ENCODE results near the gene SLC51A.
"Not testable (repeated sequence)": the region's sequence is repeated elsewhere in the genome, so short reads cannot be mapped to it uniquely, and the experiment has no call there.

Gene SLC51A

DNA sequence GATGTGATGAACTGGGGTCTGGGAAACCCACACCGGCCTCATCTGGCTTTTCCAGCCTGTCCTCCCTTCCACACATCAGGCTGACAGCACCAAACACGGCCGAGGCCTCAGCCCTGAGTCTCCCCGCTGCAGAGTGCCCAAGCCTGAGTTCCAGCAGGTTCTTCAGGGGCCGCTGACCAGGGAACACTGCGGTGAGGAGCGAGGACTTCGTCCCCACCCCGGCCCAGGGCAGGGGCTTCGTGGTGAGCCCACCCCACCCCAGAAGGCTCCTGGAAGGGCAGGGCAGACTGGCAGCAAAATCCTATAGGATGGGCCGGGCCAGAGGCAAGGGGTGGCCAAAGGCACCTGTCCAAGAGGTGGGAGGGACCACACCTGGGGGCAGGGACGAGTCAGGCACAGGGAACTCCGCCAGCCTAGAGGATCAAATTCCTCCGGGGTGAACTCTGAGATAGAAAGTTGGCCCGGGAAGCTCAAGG, at the start of gene SLC51A:
TSS of gene SLC51A (plus strand) at position 446 of the 476 bp plus-strand sequence. CDS start 179 bp downstream, outside the sequence.
- no peak for DNase-seq

DNA sequence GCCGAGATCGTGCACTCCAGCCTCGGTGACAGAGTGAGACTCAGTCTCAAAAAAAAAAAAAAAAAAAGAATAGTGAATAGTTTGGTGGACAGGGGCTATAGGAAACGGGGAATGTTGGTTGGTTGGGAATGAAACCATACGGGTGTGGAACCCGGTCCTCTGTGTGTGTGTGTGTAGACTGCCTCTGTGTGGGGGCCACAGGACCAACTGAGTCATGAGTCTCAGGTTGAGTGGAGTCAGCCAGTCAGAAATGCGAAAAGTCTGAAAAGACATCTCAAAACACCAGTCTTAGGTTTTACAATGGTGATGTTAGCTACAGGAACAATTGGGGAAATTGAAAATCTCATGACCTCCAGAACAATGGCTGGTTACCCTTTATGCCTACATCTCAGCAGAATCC, 49.6 kb upstream of the SLC51A start:
- peak; percentile 39 for DNase-seq

DNA sequence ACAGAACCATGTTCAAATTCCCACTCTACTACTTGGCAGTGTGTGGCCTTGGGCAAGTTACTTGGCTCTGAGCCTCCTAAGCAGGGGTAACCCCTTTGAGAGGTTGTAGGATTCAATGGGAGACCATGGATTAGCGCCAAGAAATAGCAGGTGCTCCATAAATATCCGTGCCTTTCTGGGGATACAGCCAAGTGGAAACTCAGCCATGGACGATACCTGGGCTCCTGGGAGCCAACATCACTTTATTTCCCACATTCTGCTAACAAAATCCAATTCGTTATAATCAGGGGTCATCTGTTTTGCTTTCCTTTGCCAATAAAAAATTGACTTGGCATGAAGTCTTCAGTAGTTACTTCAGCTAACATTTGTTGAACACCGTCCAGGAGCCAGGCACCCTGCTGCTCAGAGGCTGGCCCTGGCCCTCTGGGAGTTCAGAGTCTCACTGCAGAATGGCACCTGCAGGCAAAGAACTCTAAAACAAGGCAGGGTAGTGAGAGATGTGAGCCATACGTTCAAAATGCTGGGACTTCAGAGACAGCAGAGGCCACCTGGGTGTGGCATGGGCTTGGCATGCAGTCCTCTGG, 47.4 kb upstream of the SLC51A start:
- no peak for DNase-seq

DNA sequence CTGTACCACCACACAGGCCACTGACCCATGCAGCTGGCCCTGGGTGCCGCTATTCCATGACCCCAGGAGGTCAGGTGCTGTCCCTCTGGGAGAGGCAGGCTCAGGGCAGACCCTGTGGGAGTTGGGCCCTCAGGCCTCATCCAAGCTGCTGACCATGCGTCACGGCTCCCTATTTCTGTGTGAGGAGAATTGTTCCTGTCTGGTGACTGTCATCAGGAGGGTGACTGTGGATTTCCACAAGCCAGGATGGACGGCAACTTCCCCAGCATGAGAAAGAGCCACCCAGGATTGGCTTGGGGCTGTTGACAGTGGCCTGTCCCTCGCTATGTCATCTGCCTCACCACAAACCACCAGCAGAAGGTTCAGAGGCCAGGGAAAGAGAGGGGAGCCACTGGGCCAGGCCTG, 46.5 kb upstream of the SLC51A start:
- DNase-seq: peak; percentile 98

DNA sequence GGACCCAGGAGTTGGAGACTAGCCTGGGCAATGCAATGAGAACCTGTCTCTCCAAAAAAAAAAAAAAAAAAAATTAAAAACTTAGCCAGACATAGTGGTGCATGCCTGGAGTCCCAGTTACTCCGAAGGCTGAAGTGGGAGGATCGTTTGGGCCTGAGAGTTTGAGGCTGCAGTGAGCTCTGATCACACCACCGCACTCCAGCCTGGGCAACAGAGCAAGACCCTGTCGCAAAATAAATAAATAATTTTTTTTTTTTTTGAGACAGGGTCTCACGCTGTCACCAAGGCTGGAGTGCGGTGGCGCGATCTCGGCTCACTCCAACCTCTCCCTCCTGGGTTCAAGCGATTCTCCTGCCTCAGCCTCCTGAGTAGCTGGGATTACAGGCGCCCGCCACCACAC, 46.0 kb upstream of the SLC51A start:
- not testable (repeated sequence) for DNase-seq

DNA sequence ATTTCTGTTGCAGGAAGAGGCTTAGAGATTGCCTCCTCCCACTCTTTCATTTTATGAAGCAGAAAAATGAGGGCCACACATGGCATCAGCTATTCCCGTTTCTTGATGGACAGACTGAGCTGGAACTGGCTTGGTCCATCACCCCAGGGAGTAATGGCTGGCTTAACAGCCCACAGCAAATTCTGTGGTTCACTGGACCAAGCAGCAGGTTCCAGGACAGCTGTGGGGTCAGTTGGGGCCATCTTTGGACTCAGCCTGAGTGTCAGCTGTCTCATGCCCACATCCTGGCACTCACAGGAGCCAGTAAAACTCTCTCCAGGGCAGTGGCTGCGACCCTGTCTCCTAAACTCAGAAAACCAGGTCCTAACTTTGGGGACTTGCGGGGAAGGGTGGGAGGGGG, 41.7 kb upstream of the SLC51A start:
- no peak for DNase-seq

DNA sequence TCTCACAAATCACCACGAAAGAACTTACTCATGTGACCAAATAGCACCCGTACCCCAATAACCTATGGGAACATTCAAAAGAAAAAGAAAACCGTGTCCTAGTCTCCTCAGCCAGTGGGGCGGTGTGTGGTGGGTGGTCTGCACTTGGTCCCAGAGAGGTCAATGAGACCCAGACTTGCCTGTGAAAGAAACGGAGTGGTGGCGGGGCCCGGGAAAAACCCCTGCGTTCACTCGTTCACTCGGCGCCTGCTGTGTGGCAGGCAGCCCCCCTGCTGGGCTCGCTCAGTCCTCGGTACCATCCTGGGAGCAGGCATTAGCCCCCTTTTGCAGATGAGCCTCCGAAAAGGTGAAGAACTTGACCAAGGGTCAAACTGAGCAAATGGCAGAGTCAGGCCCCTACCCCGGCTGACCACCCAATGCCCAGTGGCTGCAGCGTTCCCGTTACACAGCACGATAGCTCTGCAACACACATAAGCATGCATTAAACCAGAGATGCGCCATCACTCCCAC, 41.2 kb upstream of the SLC51A start:
- no peak for DNase-seq

DNA sequence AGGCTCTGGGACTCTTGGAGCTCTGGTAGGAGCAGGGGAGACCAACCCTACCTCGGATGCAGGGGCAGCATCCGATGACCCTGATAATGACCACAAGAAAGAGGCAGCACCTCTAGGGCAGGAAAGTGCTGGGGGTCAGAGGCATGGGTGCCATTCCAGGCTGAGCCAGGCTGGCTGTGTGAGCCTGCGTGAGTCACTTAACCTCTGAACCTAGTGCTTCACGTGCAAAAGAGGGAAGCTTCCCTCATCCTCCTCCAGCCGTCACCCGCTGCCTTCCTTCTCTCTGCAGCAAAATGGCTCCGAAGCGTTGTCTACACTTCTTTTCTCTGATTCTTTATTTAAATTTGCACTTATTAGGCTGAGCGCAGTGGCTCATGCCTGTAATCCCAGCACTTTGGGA, 40.6 kb upstream of the SLC51A start:
- DNase-seq: peak; percentile 61

DNA sequence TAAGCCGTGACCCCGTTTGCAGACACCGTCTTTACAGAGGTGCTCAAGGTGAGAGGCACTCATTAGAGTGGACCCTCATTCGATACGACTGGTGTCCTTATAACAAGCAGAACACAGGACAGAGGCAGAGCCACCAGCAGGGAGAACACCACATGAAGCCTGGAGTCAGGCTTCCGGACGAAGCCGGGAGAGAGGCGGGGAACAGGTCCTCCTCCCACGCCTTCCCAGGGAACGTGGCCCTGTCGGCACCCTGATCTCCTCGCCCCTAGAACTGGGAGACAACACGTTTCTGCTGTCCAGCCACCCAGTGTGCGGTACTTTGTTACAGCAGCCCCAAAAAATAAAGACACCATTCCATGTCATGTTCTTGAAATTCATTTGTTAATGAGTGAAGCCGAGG, 38.8 kb upstream of the SLC51A start:
- no peak for DNase-seq

DNA sequence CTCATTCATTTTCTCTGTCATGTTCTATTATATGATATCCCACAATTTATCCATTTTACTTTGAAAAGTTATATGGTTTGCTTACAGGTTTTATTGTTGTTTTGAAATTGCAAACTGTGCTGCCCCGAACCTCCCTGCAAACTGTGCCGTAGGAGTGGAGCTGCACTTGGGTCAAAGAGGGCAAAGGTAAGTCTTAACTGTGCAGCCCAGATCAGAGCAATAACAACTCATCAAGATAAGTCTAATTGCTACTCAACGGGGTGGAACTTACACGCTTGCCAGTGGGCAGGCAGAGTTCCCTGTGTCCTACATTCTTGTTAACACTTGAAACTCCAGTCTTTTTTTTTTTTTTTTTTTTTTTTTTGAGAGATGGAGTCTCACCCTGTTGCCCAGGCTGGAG, 38.4 kb upstream of the SLC51A start:
- no peak for DNase-seq

DNA sequence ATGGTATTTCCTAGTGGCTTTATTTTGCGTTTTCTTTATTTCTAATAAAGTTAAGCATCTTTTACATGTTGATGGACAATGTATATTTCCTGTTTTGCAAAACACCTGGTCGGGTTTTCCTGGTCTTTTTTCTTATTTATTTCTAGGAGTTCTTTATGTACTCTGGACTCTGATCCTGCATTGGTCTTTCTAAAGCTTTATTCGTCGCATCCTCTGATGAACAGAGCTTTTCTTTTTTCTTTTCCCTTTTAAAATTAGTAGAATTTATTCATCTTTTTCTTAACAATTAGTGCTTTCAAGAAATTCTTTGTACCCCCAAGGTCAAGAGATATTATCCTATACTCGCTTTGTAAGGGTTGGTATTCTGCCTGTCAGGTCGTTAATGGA, 37.3 kb upstream of the SLC51A start:
- no peak for DNase-seq

DNA sequence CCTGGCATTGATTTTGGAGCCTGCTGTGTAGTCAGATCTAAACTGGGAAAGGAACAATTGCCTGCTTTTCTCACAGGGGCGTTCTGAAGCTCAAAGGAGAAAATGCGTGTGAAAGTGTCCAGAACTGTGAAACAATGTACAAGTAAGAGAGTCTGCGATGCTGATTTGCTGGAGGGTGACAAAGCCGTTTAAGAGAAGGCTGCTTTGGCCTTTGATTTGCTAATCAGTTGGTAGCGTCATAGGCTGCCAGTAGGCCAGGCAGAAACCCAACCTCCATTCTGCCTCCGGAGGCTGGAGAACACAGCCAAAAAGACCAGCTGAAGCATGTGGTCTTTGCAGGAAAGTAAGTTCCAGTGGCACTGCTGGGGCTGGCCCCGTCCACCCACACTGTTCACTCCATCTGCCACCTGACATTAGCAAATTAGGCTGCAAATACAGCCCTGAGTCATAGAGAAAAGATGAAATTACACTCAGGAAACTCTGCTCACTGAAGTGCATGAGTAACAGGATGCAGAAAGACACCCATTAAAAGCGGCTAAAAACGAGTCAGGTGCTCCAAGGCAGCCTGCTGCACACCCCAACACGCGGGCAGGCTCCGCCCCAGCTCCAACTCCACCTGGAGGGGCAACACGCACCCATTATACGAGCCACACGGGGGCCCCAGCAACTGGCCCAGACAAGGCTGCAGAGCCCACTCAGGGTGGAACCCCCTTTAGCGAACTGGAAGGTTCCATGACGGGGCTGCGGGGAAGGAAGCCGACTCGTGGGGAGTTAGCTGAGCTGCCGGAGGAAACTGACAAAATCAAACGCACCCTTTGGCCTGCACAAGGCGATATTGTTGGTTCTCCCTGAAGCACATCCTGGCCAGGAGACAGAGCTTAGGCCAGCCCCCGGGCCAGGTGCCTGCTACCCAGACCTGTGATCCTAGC, 36.7 kb upstream of the SLC51A start:
- DNase-seq: peak; percentile 93

DNA sequence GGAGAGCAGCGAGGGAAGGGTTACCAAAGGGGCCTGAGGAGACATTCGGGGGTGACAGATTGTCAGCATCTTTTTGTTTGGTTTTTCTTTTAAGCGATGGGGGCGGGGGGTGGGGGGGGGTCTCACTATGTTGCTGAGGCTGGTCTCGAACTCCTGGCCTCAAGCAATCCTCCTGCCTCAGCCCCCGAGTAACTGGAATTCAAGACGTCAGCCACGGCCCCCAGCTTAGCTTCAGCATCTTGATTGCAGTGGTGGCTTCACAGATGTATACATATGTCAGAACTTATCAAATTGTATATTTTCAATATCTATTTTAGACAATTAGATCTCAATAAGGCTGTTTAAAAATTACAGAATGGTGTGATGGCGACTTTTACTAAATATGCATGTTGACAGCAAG, 36.0 kb upstream of the SLC51A start:
- no peak for DNase-seq

DNA sequence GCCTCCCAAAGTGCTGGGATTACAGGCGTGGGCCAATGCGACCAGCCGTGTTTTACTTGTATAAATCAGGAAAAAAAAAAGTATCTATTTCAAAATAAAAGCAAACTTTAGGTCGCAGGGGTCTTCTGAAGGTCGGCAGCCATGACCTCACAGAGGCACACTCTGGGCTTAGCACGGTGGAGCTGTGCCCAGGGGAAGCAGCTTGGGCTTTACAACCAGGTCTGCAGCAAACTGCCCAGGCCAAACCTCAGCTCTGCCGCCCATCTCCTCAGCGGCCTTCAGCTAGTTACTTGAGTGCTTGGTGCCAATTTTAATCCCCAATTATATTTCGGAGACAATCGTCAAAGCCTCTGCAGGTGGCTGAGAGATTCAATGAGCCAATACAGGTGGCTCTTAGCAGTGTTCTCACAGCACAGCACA, 35.2 kb upstream of the SLC51A start:
- DNase-seq: no peak

DNA sequence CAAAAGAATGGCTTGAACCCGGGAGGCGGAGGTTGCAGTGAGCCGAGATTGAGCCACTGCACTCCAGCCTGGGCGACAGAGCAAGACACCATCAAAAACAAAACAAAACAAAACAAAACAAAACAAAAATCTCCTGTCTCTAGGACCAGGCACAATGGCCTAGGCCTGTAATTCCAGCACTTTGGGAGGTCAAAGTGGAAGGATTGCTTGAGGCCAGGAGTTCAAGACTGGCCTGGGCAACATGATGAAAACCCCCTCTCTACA, 32.2 kb upstream of the SLC51A start:
- not testable (repeated sequence) for DNase-seq

DNA sequence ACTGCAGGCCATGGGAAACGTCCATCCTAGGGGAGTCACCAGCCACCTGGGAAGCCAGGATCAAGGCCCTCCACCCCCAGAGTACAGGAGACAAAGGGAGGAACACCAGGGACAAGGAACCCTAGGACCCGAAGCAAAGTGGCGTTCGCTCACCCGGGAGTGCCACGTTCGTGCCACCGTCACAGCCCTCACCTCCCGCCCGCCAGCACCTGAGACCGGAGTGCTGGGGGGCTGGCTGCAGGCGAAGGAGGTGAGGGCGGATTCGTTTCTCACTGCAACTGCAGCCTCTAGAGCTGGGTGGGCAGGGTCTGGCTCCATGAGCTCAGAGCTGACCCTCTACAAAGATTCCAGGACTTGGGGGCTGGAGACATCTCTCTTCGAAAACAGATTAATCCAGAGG, 31.5 kb upstream of the SLC51A start:
- DNase-seq: no peak

DNA sequence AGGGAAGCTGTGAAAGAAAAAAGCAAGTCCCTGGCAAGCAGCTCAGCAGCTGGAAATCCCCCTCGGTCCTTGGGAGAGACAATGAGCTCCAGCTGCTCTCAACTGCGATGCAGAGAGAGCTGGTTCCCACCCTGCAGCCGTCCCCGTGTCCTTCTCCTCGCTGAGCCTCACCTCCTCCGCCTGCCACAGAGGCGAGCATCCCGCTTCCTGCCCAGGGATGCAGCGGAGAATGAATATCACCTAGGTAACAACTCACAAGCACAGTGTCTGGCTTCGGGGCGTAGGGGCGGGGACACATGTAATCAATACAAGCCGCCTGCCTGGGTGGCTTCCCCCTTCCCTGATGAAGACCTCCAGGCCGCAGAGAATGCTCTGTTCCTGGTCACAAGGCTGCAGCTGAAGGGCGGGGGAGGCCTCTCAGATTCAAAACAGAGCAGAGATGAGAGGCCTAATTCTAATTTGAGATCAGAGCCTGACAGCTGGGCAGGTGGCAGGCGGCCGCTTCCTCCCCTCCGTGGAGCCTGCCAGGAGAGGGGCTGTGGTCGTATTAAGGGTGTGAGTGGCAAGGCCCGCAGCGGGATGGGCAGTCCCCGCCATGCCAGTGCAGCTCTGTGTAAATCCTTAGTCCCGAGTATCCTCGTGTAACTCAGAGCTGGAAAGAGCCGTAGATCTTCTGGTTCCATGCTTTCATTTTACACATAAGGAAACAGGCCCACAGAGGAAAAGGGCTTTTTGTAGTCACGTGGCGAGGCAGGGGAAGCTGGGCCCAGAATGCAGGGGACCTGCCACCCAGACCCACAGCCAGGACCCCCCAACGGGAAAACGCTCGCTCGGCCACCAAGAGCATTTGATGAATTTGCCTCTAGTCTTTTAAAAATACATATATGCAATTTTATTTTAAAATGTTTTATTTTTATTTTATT, 29.4 kb upstream of the SLC51A start:
- no peak for DNase-seq

DNA sequence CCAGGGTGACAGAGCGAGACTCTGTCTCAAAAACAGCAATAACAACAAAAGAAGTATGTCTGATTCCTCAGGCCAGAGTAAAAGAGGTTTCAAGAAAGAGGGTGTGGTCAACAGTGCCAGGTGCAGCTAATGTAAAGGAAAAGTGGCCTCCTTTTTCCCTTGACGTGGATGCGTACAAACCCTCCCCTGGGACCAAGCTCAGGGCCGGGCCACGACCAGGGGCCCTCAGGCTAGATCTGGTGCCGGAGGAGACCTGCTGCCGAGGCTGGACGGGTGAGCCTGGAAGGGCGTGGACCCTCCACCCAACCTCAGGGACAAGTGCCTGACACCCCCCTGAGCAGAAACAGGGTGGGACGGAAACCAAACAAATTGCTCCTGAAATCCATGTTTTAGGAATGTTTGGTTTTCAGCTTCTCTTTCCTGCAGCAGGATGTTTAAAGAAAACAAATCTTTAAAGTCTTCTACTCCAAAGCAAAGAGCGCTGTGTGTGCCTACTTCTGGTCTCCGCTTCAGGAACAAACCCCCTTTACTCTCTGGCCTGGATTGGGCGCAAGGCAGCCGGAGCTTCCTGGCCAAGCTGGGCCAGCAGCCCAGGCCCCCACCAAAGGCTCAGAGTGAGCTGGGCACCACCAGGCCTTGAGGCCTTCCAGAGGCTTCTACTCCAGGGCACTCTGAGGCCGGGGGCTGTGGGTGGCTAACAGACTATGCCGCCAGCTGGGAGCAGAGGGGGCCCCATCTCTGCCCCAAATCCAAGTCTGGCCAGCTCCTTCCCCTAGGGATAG, 26.6 kb upstream of the SLC51A start:
- no peak for DNase-seq

DNA sequence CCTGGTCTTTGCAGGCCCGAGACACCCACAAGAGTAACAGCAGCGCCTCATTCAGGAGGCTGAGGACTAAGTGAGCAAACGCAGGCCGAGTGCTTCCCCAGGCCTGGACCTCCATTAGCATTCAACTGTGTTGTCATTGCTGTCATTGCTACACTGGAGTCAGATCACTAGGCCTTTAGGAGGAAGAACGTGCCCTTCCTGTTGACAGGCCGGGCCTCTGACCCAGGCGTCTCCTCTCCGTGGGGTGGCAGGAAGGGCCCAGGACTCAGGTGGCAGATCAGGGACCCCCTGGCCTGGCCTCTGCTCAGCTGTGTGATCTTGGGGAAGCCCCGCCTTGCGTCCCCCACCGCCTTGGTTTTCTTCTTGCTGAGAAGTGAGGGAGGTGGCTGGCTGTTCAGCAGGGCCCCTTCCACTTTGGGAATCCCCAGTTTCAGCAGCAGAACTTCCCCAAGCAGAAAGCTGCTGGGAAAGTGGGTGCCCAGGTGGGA, 24.3 kb upstream of the SLC51A start:
- peak; percentile 88 for DNase-seq

DNA sequence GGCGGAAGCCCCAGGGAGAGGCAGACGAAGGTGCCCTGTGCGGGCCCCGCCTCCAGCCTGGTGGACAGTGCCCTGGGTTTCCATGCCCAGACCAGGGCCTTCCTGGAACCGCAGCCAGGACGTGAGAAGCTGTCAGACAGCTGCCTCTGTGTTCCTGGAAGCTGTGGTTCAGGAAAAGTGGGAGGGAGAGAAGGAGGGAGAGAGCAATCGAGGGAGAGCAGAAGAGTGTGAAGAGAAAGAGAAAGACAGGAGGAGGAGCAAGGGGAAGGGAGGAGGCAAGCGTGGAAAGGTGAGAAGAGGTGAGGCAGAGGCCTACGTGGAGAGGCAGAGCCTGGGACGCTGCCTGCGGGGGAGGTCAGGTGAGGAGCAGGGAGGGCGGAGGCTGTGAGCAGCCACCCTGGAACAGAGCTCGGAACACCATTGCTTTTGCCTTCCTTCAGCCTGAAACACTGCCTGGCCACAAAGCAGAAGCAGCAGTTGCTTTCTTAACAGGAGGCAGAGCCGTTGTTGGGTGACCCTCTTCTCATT, 23.7 kb upstream of the SLC51A start:
- DNase-seq: peak; percentile 56

DNA sequence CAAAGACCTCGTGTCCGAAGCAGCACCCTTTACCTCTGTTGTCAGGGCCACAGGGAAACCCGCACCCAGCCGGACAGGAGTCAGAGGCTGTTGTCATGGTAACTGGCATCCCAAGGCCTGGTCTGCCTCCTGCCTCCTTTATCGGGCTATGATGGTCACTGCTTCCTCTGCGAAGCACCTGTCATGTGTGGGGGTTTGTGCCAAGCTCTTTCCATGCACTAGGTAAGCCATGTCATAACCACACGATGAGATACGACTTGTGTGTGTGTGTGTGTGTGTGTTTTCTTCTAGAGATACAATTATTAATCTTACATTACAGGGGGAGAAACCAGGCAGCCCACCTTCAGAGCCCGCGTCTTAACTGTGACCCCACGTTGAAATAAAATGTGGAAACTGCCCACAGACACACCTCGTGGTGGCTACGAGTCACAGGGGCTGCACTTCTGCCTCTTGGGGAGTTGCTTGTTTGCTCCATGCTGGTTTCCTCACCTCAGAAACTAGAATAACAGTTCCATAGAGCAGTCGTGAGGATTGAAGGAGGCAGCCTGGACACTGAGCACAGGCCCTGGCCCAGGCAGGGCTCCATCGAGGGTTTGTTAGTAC, 23.1 kb upstream of the SLC51A start:
- DNase-seq: peak; percentile 73
